ENCODE results near the gene DTX2.
"Not testable (repeated sequence)": the region's sequence is repeated elsewhere in the genome, so short reads cannot be mapped to it uniquely, and the experiment has no call there.

Gene DTX2

GRCh38 chr7:76485822-76486610 is 24.5 kb downstream of the DTX2 start:
- DNase-seq (ENCODE audit: low read depth in 1 of 2, low spot score in 1 of 2), result not testable (repeated sequence)

GRCh38 chr7:76486618-76487017 is 25.1 kb downstream of the DTX2 start:
- DNase-seq (ENCODE audit: low read depth in 1 of 2, low spot score in 1 of 2), result not testable (repeated sequence)

GRCh38 chr7:76487969-76488368 is 26.5 kb downstream of the DTX2 start:
- DNase-seq (ENCODE audit: low read depth in 1 of 2, low spot score in 1 of 2), result not testable (repeated sequence)

- not testable (repeated sequence) for DNase-seq (ENCODE audit: low read depth in 1 of 2, low spot score in 1 of 2)
Measured at GRCh38 chr7:76492139-76492538, 30.6 kb downstream of the DTX2 start.

GRCh38 chr7:76495717-76496116 is 34.2 kb downstream of the DTX2 start:
- not testable (repeated sequence) for DNase-seq (ENCODE audit: low read depth in 1 of 2, low spot score in 1 of 2)

GRCh38 chr7:76497918-76498582 is 36.5 kb downstream of the DTX2 start:
- not testable (repeated sequence) for DNase-seq (ENCODE audit: low read depth in 1 of 2, low spot score in 1 of 2)

- DNase-seq (ENCODE audit: low read depth in 1 of 2, low spot score in 1 of 2), result not testable (repeated sequence)
Measured at GRCh38 chr7:76498583-76499200, 37.2 kb downstream of the DTX2 start.

- DNase-seq (ENCODE audit: low read depth in 1 of 2, low spot score in 1 of 2), result not testable (repeated sequence)
Measured at GRCh38 chr7:76499201-76499923, 37.9 kb downstream of the DTX2 start.

- DNase-seq (ENCODE audit: low read depth in 1 of 2, low spot score in 1 of 2), result not testable (repeated sequence)
Measured at GRCh38 chr7:76499924-76500241, 38.4 kb downstream of the DTX2 start.

GRCh38 chr7:76502224-76502623 is 40.7 kb downstream of the DTX2 start:
- not testable (repeated sequence) for DNase-seq (ENCODE audit: low read depth in 1 of 2, low spot score in 1 of 2)

- DNase-seq (ENCODE audit: low read depth in 1 of 2, low spot score in 1 of 2), result not testable (repeated sequence)
Measured at GRCh38 chr7:76502836-76503235, 41.3 kb downstream of the DTX2 start.

- DNase-seq (ENCODE audit: low read depth in 1 of 2, low spot score in 1 of 2), result not testable (repeated sequence)
Measured at GRCh38 chr7:76503244-76503643, 41.7 kb downstream of the DTX2 start.

GRCh38 chr7:76504351-76505167 is 43.0 kb downstream of the DTX2 start:
- DNase-seq (ENCODE audit: low read depth in 1 of 2, low spot score in 1 of 2), result not testable (repeated sequence)

GRCh38 chr7:76505168-76506080 is 43.9 kb downstream of the DTX2 start:
- DNase-seq (ENCODE audit: low read depth in 1 of 2, low spot score in 1 of 2), result no peak

GRCh38 chr7:76506081-76506440 is 44.6 kb downstream of the DTX2 start:
- no peak for DNase-seq (ENCODE audit: low read depth in 1 of 2, low spot score in 1 of 2)

- DNase-seq (ENCODE audit: low read depth in 1 of 2, low spot score in 1 of 2), result not testable (repeated sequence)
Measured at GRCh38 chr7:76506643-76507042, 45.1 kb downstream of the DTX2 start.

- DNase-seq (ENCODE audit: low read depth in 1 of 2, low spot score in 1 of 2), result no peak
Measured at GRCh38 chr7:76507723-76508406, 46.4 kb downstream of the DTX2 start.

GRCh38 chr7:76509931-76510877 is 48.7 kb downstream of the DTX2 start, which contains the start of gene UPK3B:
TSS of gene UPK3B (plus strand) at chr7:76510552. CDS start at chr7:76510653, 101 bp downstream.
- DNase-seq (ENCODE audit: low read depth in 1 of 2, low spot score in 1 of 2), result no peak

Data from activated CD4-positive, alpha-beta T cell treated with anti-CD3 and anti-CD28 coated beads, Interleukin-2, amount 50 U/mL, for 24 hours (primary cell).